Measurements from ENCODE around the gene CAPN10.
"Not testable (repeated sequence)": the region's sequence is repeated elsewhere in the genome, so short reads cannot be mapped to it uniquely, and the experiment has no call there.

The CAPN10 gene

GRCh38 chr2:240586198-240586918, at the start of gene CAPN10:
Gene CAPN10, plus strand, starts transcription at chr2:240586734. Its CDS starts 178 bp downstream, at chr2:240586912.
- peak within 1 kb of the TSS; percentile 97 for H3K4me3 ChIP-seq (ENCODE audit: control insufficient read depth, low read depth, low read length)
- peak; percentile 52 for DNase-seq (ENCODE audit: low read depth)
- TF ChIP-seq, protein P1, sequence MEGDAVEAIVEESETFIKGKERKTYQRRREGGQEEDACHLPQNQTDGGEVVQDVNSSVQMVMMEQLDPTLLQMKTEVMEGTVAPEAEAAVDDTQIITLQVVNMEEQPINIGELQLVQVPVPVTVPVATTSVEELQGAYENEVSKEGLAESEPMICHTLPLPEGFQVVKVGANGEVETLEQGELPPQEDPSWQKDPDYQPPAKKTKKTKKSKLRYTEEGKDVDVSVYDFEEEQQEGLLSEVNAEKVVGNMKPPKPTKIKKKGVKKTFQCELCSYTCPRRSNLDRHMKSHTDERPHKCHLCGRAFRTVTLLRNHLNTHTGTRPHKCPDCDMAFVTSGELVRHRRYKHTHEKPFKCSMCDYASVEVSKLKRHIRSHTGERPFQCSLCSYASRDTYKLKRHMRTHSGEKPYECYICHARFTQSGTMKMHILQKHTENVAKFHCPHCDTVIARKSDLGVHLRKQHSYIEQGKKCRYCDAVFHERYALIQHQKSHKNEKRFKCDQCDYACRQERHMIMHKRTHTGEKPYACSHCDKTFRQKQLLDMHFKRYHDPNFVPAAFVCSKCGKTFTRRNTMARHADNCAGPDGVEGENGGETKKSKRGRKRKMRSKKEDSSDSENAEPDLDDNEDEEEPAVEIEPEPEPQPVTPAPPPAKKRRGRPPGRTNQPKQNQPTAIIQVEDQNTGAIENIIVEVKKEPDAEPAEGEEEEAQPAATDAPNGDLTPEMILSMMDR (IDR thresholded peaks at IDR 0.05; ENCODE audit: control insufficient read depth, insufficient read depth, low read depth, low read length, missing control alignments): no peak

GRCh38 chr2:240538031-240538780, 48.3 kb upstream of the CAPN10 start:
- TF ChIP-seq, protein P1 (IDR thresholded peaks at IDR 0.05; ENCODE audit: control insufficient read depth, insufficient read depth, low read depth, low read length, missing control alignments): no peak
- DNase-seq (ENCODE audit: low read depth): no peak
- no peak overlapping the region for H3K4me3 ChIP-seq (ENCODE audit: control insufficient read depth, low read depth, low read length)

GRCh38 chr2:240539101-240539500, 47.4 kb upstream of the CAPN10 start:
- H3K4me3 ChIP-seq (ENCODE audit: control insufficient read depth, low read depth, low read length); DNase-seq (ENCODE audit: low read depth): not testable (repeated sequence)

DNA sequence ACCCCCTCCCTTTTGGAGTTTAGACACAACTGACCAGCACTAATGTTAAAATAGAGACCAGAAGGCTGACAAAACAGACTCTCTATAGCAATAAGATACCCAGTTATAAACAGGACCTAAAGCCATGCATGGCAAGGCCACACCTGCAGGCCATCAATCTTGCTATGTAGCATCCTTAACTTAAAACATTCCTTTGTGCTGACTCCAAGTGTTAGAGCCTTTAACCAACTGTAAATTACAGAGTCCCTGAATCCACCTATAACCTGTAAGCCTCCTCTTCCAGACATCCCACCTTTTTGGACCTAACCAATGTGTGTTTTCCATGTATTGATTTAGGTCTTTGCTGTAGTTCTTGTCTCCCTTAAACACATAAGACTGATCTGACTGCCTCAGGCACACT, 46.6 kb upstream of the CAPN10 start:
- TF ChIP-seq, protein P1 (IDR thresholded peaks at IDR 0.05; ENCODE audit: control insufficient read depth, insufficient read depth, low read depth, low read length, missing control alignments): no peak
- no peak for DNase-seq (ENCODE audit: low read depth)
- no peak overlapping the region for H3K4me3 ChIP-seq (ENCODE audit: control insufficient read depth, low read depth, low read length)

- TF ChIP-seq, protein P1 (IDR thresholded peaks at IDR 0.05; ENCODE audit: control insufficient read depth, insufficient read depth, low read depth, low read length, missing control alignments): no peak
- H3K4me3 ChIP-seq (ENCODE audit: control insufficient read depth, low read depth, low read length): no peak overlapping the region
- DNase-seq (ENCODE audit: low read depth): no peak
These were observed 35.2 kb upstream of the CAPN10 start for GRCh38 chr2:240551288-240551687.

DNA sequence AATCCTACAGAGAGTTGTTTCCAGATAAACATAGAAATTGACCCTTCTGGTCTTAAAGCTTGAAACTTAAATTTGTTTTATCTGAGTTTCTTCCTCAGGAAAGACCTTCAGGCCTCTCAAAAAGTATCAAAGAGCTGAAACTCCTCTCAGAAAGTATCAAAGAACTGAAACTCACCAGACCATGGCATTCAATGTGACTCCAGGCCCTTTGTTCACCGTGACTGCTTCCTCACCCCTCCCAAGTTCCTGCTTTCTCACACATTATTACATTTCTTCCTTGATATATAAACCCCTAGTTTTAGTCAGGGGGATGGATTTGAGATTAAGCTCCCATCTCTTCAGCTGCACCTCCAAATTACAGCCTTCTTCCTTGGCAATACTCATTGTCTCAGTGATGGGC, 34.7 kb upstream of the CAPN10 start:
- TF ChIP-seq, protein P1 (IDR thresholded peaks at IDR 0.05; ENCODE audit: control insufficient read depth, insufficient read depth, low read depth, low read length, missing control alignments): no peak
- DNase-seq (ENCODE audit: low read depth): no peak
- H3K4me3 ChIP-seq (ENCODE audit: control insufficient read depth, low read depth, low read length): no peak overlapping the region

GRCh38 chr2:240553956-240554480, 32.5 kb upstream of the CAPN10 start:
- DNase-seq (ENCODE audit: low read depth): no peak

More at GRCh38 chr2:240553956-240554480, 32.5 kb upstream of the CAPN10 start:
- H3K4me3 ChIP-seq (ENCODE audit: control insufficient read depth, low read depth, low read length): no peak overlapping the region
- TF ChIP-seq, protein P1 (IDR thresholded peaks at IDR 0.05; ENCODE audit: control insufficient read depth, insufficient read depth, low read depth, low read length, missing control alignments): no peak

All from AG09309 (cell line).